ENCODE data around the gene FRS3. TPM values are rescaled to one million over a fixed set of nuclear protein-coding genes. Genes with fewer than 3 reads are reported as not detected.
A peak's percentile ranks its signal among the peaks of the same experiment; 100 is the strongest.

FRS3 gene
- total and polyA plus RNA-seq, 2 of the 13 experiments (the other 11 are each of a cell fraction or from before 2014, with no cell fraction given), result 3.0 to 7.4 TPM

DNA sequence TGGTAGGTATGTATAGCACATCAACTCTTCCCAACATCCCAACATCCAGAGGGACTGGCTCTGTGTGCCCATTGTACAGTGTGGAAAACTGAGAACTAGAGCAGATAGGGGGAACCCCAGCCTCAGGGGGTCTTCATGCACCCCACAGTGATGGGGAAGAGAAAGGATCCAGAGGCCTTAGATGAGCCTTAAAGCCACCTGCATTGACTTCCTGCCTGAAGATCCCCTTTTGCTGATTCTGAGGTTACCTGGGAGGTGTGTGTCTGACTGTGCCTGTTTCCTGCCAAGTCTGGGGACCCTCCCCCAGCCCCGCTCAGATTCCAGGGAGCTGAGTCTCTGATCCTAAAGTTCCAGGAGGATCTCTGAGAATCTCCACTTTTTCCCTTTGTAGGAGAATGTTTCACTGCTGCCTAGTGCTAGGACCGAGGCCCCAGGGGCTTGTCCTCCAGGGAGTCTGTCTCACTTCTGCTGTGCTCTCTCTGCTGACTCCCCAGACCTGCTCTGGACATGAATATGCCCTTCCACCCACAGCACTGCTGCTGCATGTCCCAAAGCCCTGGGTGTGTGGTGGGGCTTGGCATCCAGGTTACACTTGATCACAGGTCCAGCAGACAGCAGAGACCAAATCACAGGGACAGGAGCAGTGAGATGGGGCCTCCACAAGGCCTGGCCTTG is 19.7 kb downstream of the FRS3 start:
- DNase-seq (ENCODE audit: low spot score) (no peak), ATAC-seq (peak; percentile 20), FAIRE-seq (no peak)
- ChIA-PET POLR2A (interaction anchor here (1.8 to 4.5 kb wide), 2 partner anchors 8 to 12 kb away, joined by 8 to 31 read pairs; no protein-coding TSS in a partner anchor), CTCF (ENCODE audit: low intra/inter-chr PET ratio, low total read pairs) (no interaction called here)
- TF ChIP-seq MEF2D (CRISPR knock-in tag; IDR thresholded peaks at IDR 0.05) (no peak), TBX2 (CRISPR knock-in tag; IDR thresholded peaks at IDR 0.05; ENCODE audit: borderline replicate concordance) (no peak), ADNP (CRISPR knock-in tag; IDR thresholded peaks at IDR 0.05) (0 out of 2 replicates have a peak, but pooled peaks have one; percentile 13), RFX1 (IDR thresholded peaks at IDR 0.05) (no peak), ZNF629 (CRISPR knock-in tag; conservative IDR thresholded peaks at IDR 0.05) (peak; percentile 91), ZNF75D (CRISPR knock-in tag; IDR thresholded peaks at IDR 0.05; ENCODE audit: borderline replicate concordance) (no peak), ZNF484 (CRISPR knock-in tag; IDR thresholded peaks at IDR 0.05; ENCODE audit: borderline replicate concordance, low read depth) (no peak), SIX1 (CRISPR knock-in tag; IDR thresholded peaks at IDR 0.05; ENCODE audit: borderline replicate concordance) (no peak), ZMYM3 (CRISPR knock-in tag; IDR thresholded peaks at IDR 0.05) (0 out of 2 replicates have a peak, but pooled peaks have one; percentile 16), ZFP41 (CRISPR knock-in tag; IDR thresholded peaks at IDR 0.05; ENCODE audit: borderline replicate concordance) (no peak)
- TF ChIP-seq, protein P1, sequence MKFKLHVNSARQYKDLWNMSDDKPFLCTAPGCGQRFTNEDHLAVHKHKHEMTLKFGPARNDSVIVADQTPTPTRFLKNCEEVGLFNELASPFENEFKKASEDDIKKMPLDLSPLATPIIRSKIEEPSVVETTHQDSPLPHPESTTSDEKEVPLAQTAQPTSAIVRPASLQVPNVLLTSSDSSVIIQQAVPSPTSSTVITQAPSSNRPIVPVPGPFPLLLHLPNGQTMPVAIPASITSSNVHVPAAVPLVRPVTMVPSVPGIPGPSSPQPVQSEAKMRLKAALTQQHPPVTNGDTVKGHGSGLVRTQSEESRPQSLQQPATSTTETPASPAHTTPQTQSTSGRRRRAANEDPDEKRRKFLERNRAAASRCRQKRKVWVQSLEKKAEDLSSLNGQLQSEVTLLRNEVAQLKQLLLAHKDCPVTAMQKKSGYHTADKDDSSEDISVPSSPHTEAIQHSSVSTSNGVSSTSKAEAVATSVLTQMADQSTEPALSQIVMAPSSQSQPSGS (CRISPR knock-in tag; IDR thresholded peaks at IDR 0.05), result no peak
- H4K20me1 ChIP-seq (ENCODE audit: insufficient read depth, low read length), result no peaks in the 10 kb centered on the region
- H3K27ac ChIP-seq (ENCODE audit: extremely low read length, insufficient read depth, low read length), result no peak overlapping the region
- H2AFZ ChIP-seq (ENCODE audit: low read length), result no peak overlapping the region
- intact Hi-C loops (cut with micrococcal nuclease; ENCODE audit: unreplicated experiment) (no loop called here), in situ Hi-C loops (cut with HindIII; ENCODE audit: extremely low pct_ligation_motif_present, low pct_unique_long_range_greater_than_20kb) (no loop called here)
- H3K79me2 ChIP-seq (ENCODE audit: insufficient read depth, low read length), result no peaks in the 10 kb centered on the region
- no peaks in the 10 kb centered on the region for H3K36me3 ChIP-seq (replicated peaks in 1 of 2; ENCODE audit: control insufficient read depth in 1 of 2, insufficient read depth in 2 of 2, low read length in 2 of 2)
- H3K4me1 ChIP-seq (ENCODE audit: insufficient read depth, low read length), result peaks cover 60% of the 10 kb centered on the region
- H3K9me3 ChIP-seq (ENCODE audit: low read length), result no peaks in the 10 kb centered on the region
- H3K27me3 ChIP-seq (ENCODE audit: control insufficient read depth in 1 of 2, insufficient read depth in 2 of 2, low read length in 2 of 2), result no peaks in the 10 kb centered on the region
- H3K9ac ChIP-seq (ENCODE audit: insufficient read depth, low read depth, low read length), result no peak overlapping the region; the same call in 1 of the 2 replicates
- no peak overlapping the region for H3K4me3 ChIP-seq (replicated peaks in 1 of 3; ENCODE audit: insufficient read depth in 1 of 3, low read depth in 2 of 3, low read length in 3 of 3)
- 73% methylated on average over 2 of the region's 2 CpGs for WGBS (ENCODE audit: low lambda C conversion rate)
- no peak overlapping the region for H3K4me2 ChIP-seq (ENCODE audit: low read depth, low read length)
- BruUV-seq (replicated peaks), result no TSS peak
